HCT116 (cell line): ENCODE results near the gene OR13J1. TPM values are rescaled to one million over a fixed set of nuclear protein-coding genes. Genes with fewer than 3 reads are reported as not detected.

Source experiments
- ATAC-seq: fragments of 200-7000 bp; cut with Tn5 transposase; 2 replicates; pipeline ENCODE4 v1.9.1; 2020; ENCODE audit warnings: mild to moderate bottlenecking, moderate library complexity
- BruUV-seq: library from RNA; stranded (reverse); fragments of 400-500 nt; replicated peaks from 2 replicates; lab custom pipeline; 2021; lab: Mats Ljungman, UMichigan
- CTCF ChIA-PET: fragments of 300-600 bp; sonication (Branson Sonifier 250); formaldehyde crosslinking; loops from one replicate; lab custom pipeline; 2021; ENCODE audit warnings: antibody characterized with exemption; lab: Charles Lee
- POLR2A ChIA-PET: fragments of 300-600, 350-600 bp; sonication (Branson Sonifier 250); formaldehyde crosslinking; loops from one replicate; lab custom pipeline; 2021; ENCODE audit warnings: antibody characterized with exemption; lab: Charles Lee
- RAD21 ChIA-PET, 2 experiments: fragments of 300-600 bp; sonication (Branson Sonifier 250); formaldehyde crosslinking; loops; one replicate each; lab custom pipeline; 2023; ENCODE audit warnings: low total read pairs in 2 of 2; ENCODE audit not compliant: uncharacterized antibody in 2 of 2, unreplicated experiment in 2 of 2, low non-redundant PET in 1 of 2; lab: Charles Lee
- DNase-seq: peaks from one replicate; pipeline ENCODE4 v3.0.0-alpha.2; 2010; ENCODE audit warnings: low read depth, low spot score
- H2AFZ ChIP-seq: fragments of 200-600 bp; shearing (Covaris generic), sonication (generic); 2 replicates; pipeline ENCODE4 v1.6.1; 2017; ENCODE audit warnings: low read depth, mixed run types, mixed read lengths, antibody characterized with exemption, low read length; ENCODE audit not compliant: poor library complexity, severe bottlenecking
- H3K27ac ChIP-seq: 2 replicates; pipeline ENCODE4 v1.5.1; 2012; ENCODE audit warnings: low read depth, low read length
- H3K27me3 ChIP-seq: fragments of 200-600 bp; sonication (generic); 2 replicates; pipeline ENCODE4 v1.6.1; 2016; ENCODE audit warnings: mixed run types, low read length, mixed read lengths; ENCODE audit not compliant: insufficient read depth
- H3K36me3 ChIP-seq, 2 experiments: fragments of 200-500 bp in 1 of 2; fragments of 200-600 bp in 1 of 2; sonication (Bioruptor generic) in 1 of 2; sonication (generic) in 1 of 2; 2 replicates each; pipeline versions ENCODE4 v1.5.1 to v1.6.1; 2014 to 2016; ENCODE audit warnings: low read length in 2 of 2, inconsistent platforms in 1 of 2, mixed read lengths in 1 of 2, mixed run types in 1 of 2; ENCODE audit not compliant: insufficient read depth in 2 of 2, control insufficient read depth in 1 of 2
- H3K4me1 ChIP-seq, 2 experiments: fragments of 200-600 bp in 1 of 2; sonication (generic) in 1 of 2; 2 replicates each; pipeline versions ENCODE4 v1.5.1 to v1.6.1; 2012 to 2017; ENCODE audit warnings: low read length in 2 of 2, inconsistent platforms in 1 of 2, mild to moderate bottlenecking in 1 of 2, mixed read lengths in 1 of 2, mixed run types in 1 of 2, moderate library complexity in 1 of 2; ENCODE audit not compliant: insufficient read depth in 2 of 2, control insufficient read depth in 1 of 2
- H3K4me2 ChIP-seq: fragments of 200-600 bp; sonication (generic); 2 replicates; pipeline ENCODE4 v1.6.1; 2017; ENCODE audit warnings: mixed run types, low read length, mixed read lengths
- H3K4me3 ChIP-seq, 2 experiments: fragments of 200-600 bp in 1 of 2; sonication (generic) in 1 of 2; replicated peaks in 1 of 2; 2 replicates each; pipeline ENCODE4 v1.5.1; 2011 to 2016; ENCODE audit warnings: low read length in 2 of 2, control low read depth in 1 of 2, low read depth in 1 of 2, mild to moderate bottlenecking in 1 of 2, mixed read lengths in 1 of 2, mixed run types in 1 of 2
- H3K79me2 ChIP-seq: fragments of 200-600 bp; sonication (generic); 2 replicates; pipeline ENCODE4 v1.6.1; 2017; ENCODE audit warnings: mild to moderate bottlenecking, mixed run types, low read length, moderate library complexity, mixed read lengths; ENCODE audit not compliant: insufficient read depth
- H3K9ac ChIP-seq: fragments of 200-600 bp; sonication (generic); 2 replicates; pipeline ENCODE4 v1.6.1; 2016; ENCODE audit warnings: low read length, mixed read lengths
- H3K9me2 ChIP-seq: fragments of 200-600 bp; sonication (generic), shearing (Covaris generic); 2 replicates; pipeline ENCODE4 v1.6.1; 2017; ENCODE audit warnings: mixed run types, mild to moderate bottlenecking, moderate library complexity; ENCODE audit not compliant: insufficient read depth
- H3K9me3 ChIP-seq, 2 experiments: fragments of 200-500 bp in 1 of 2; fragments of 200-600 bp in 1 of 2; sonication (Bioruptor generic) in 1 of 2; sonication (generic) in 1 of 2; 2 replicates each; pipeline ENCODE4 v1.6.1; 2014 to 2017; ENCODE audit warnings: low read length in 2 of 2, mixed read lengths in 2 of 2, inconsistent platforms in 1 of 2, low read depth in 1 of 2, mild to moderate bottlenecking in 1 of 2, mixed run types in 1 of 2, moderate library complexity in 1 of 2; ENCODE audit not compliant: control insufficient read depth in 1 of 2, insufficient read depth in 1 of 2
- H4K20me1 ChIP-seq: fragments of 200-600 bp; sonication (generic), shearing (Covaris generic); 2 replicates; pipeline ENCODE4 v1.6.1; 2017; ENCODE audit warnings: mixed run types, mild to moderate bottlenecking, moderate library complexity; ENCODE audit not compliant: insufficient read depth
- ATF3 ChIP-seq: IDR thresholded peaks from 2 replicates; pipeline ENCODE4 v1.6.1; 2012
- CEBPB ChIP-seq: IDR thresholded peaks from 2 replicates; pipeline ENCODE4 v1.6.1; 2012; ENCODE audit warnings: low read depth
- CTCF ChIP-seq, 3 experiments: fragments of 200-600 bp in 1 of 3; sonication (generic) in 1 of 3; IDR thresholded peaks in 2 of 3; conservative IDR thresholded peaks in 1 of 3; 2 replicates each; pipeline ENCODE4 v1.5.1; 2012 to 2017; ENCODE audit warnings: low read depth in 2 of 3, low read length in 2 of 3, antibody characterized with exemption in 1 of 3, borderline replicate concordance in 1 of 3, control low read depth in 1 of 3, mild to moderate bottlenecking in 1 of 3, mixed read lengths in 1 of 3, mixed run types in 1 of 3, moderate library complexity in 1 of 3; ENCODE audit not compliant: insufficient read depth in 1 of 3
- ELF1 ChIP-seq: IDR thresholded peaks from 2 replicates; pipeline ENCODE4 v1.6.1; 2012; ENCODE audit warnings: low read depth, borderline replicate concordance
- FOSL1 ChIP-seq: IDR thresholded peaks from 2 replicates; pipeline ENCODE4 v1.6.1; 2012; ENCODE audit warnings: low read depth
- JUND ChIP-seq: IDR thresholded peaks from 2 replicates; pipeline ENCODE4 v1.6.1; 2012
- POLR2A ChIP-seq: IDR thresholded peaks from 2 replicates; pipeline ENCODE4 v1.7.0; 2011; ENCODE audit warnings: borderline replicate concordance; ENCODE audit not compliant: insufficient read depth, insufficient read length; ENCODE audit errors: extremely low read depth
- RAD21 ChIP-seq: IDR thresholded peaks from 2 replicates; pipeline ENCODE4 v1.6.1; 2012; ENCODE audit warnings: low read depth, mild to moderate bottlenecking
- ZFX ChIP-seq: fragments of 450-650 bp; IDR thresholded peaks from 2 replicates; pipeline ENCODE4 v1.6.1; 2017
- ZNF274 ChIP-seq: fragments of 200-500 bp; sonication (Bioruptor generic); IDR thresholded peaks from 2 replicates; pipeline ENCODE4 v1.6.1; 2014; ENCODE audit warnings: mild to moderate bottlenecking, low read depth, low read length, inconsistent platforms
- intact Hi-C: fragments of 100-400 bp; cut with micrococcal nuclease; formaldehyde crosslinking; loops from 2 replicates; pipeline ENCODE4 v1.10.0; 2022
- total RNA-seq: library from RNA; stranded (reverse); gene quantifications from one replicate; pipeline ENCODE4 v1.2.1, GENCODE V29; 2021; ENCODE audit not compliant: unreplicated experiment
- TF ChIP-seq, protein P1 (sequence below): IDR thresholded peaks from 2 replicates; pipeline ENCODE4 v1.6.1; 2012

OR13J1 gene
- total RNA-seq, 1 experiment from 2014 or later = not detected

GRCh38 chr9:35862328-35862727 is 7.9 kb downstream of the OR13J1 start:
- POLR2A ChIA-PET = no interaction called here
- H3K9ac ChIP-seq = no peak overlapping the region
- no TSS peak for BruUV-seq
- peaks cover 3% of the 10 kb centered on the region; the same call in 1 of the 2 replicates for H3K27me3 ChIP-seq
- H3K4me2 ChIP-seq = no peak overlapping the region
- no peaks in the 10 kb centered on the region for H3K9me3 ChIP-seq
- H3K79me2 ChIP-seq = no peaks in the 10 kb centered on the region
- no peaks in the 10 kb centered on the region for H3K4me1 ChIP-seq
- H3K9me2 ChIP-seq = no peaks in the 10 kb centered on the region
- no peak overlapping the region for H3K4me3 ChIP-seq
- H2AFZ ChIP-seq = no peak overlapping the region
- no peak overlapping the region for H3K27ac ChIP-seq
- DNase-seq (no peak), ATAC-seq (no peak)
- intact Hi-C loops = no loop called here
- RAD21 ChIA-PET = no interaction called here
- H4K20me1 ChIP-seq = no peaks in the 10 kb centered on the region
- CTCF ChIA-PET = interaction anchor here (1.1 kb wide), 2 partner anchors 20 to 27 kb away, joined by 3 read pairs; no protein-coding TSS in a partner anchor
- no peaks in the 10 kb centered on the region for H3K36me3 ChIP-seq
- TF ChIP-seq ATF3 = no peak
- TF ChIP-seq CTCF (IDR thresholded peaks at IDR 0.05 in 2 of 3, conservative IDR thresholded peaks at IDR 0.05 in 1 of 3; ENCODE audit: borderline replicate concordance in 1 of 3, insufficient read depth in 1 of 3, low read depth in 2 of 3, low read length in 2 of 3) = no peak
- TF ChIP-seq CEBPB = no peak
- no peak for TF ChIP-seq JUND
- no peak for TF ChIP-seq FOSL1
- TF ChIP-seq POLR2A = no peak
- TF ChIP-seq ELF1 = no peak
- no peak for TF ChIP-seq RAD21
- TF ChIP-seq, protein P1, sequence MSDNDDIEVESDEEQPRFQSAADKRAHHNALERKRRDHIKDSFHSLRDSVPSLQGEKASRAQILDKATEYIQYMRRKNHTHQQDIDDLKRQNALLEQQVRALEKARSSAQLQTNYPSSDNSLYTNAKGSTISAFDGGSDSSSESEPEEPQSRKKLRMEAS = no peak
- TF ChIP-seq ZNF274 = no peak
- TF ChIP-seq ZFX = no peak
- TF ChIP-seq, all 23 proteins: peak for 0
